Measurements from ENCODE around the gene ADAMTSL3.

ADAMTSL3 gene

GRCh38 chr15:83694015-83694414 is 40.1 kb downstream of the ADAMTSL3 start:
- TF ChIP-seq SUZ12 (IDR thresholded peaks at IDR 0.05; ENCODE audit: extremely low read depth, insufficient read depth, insufficient read length) (no peak), ZNF274 (IDR thresholded peaks at IDR 0.05; ENCODE audit: low read depth, low read length) (no peak), YY1 (IDR thresholded peaks at IDR 0.05; ENCODE audit: insufficient read depth, insufficient read length) (no peak)
- Histone ChIP-seq H3K9me3 (ENCODE audit: insufficient read depth, low read length) (no peaks in the 10 kb centered on the region), H3K36me3 (ENCODE audit: insufficient read depth, insufficient read length, low read length) (no peaks in the 10 kb centered on the region), H3K4me1 (ENCODE audit: insufficient read depth, insufficient read length) (peaks cover 3% of the 10 kb centered on the region), H3K9ac (ENCODE audit: insufficient read length, low read depth) (no peak overlapping the region), H3K27me3 (ENCODE audit: insufficient read depth, insufficient read length) (no peaks in the 10 kb centered on the region), H3K4me3 (ENCODE audit: insufficient read length, low read depth) (no peak overlapping the region)
- peak; percentile 55 for DNase-seq (ENCODE audit: low read depth, low spot score)

GRCh38 chr15:83694536-83694935 is 40.6 kb downstream of the ADAMTSL3 start:
- no peak overlapping the region for H3K9ac ChIP-seq (ENCODE audit: insufficient read length, low read depth)
- TF ChIP-seq SUZ12 (IDR thresholded peaks at IDR 0.05; ENCODE audit: extremely low read depth, insufficient read depth, insufficient read length) (no peak), YY1 (IDR thresholded peaks at IDR 0.05; ENCODE audit: insufficient read depth, insufficient read length) (no peak)

GRCh38 chr15:83695246-83695645 is 41.3 kb downstream of the ADAMTSL3 start:
- no peak for TF ChIP-seq YY1 (IDR thresholded peaks at IDR 0.05; ENCODE audit: insufficient read depth, insufficient read length)
- no peak for TF ChIP-seq SUZ12 (IDR thresholded peaks at IDR 0.05; ENCODE audit: extremely low read depth, insufficient read depth, insufficient read length)
- no peak for TF ChIP-seq ZNF274 (IDR thresholded peaks at IDR 0.05; ENCODE audit: low read depth, low read length)
- H3K9ac ChIP-seq (ENCODE audit: insufficient read length, low read depth), result no peak overlapping the region
- H3K27me3 ChIP-seq (ENCODE audit: insufficient read depth, insufficient read length), result no peaks in the 10 kb centered on the region
- no peak overlapping the region for H3K4me3 ChIP-seq (ENCODE audit: insufficient read length, low read depth)
- no peaks in the 10 kb centered on the region for H3K36me3 ChIP-seq (ENCODE audit: insufficient read depth, insufficient read length, low read length)
- DNase-seq (ENCODE audit: low read depth, low spot score), result no peak
- H3K4me1 ChIP-seq (ENCODE audit: insufficient read depth, insufficient read length), result peaks cover 3% of the 10 kb centered on the region
- H3K9me3 ChIP-seq (ENCODE audit: insufficient read depth, low read length), result no peaks in the 10 kb centered on the region

More at GRCh38 chr15:83694536-83694935, 40.6 kb downstream of the ADAMTSL3 start:
- Histone ChIP-seq H3K27me3 (ENCODE audit: insufficient read depth, insufficient read length) (no peaks in the 10 kb centered on the region), H3K36me3 (ENCODE audit: insufficient read depth, insufficient read length, low read length) (no peaks in the 10 kb centered on the region), H3K4me3 (ENCODE audit: insufficient read length, low read depth) (no peak overlapping the region), H3K9me3 (ENCODE audit: insufficient read depth, low read length) (no peaks in the 10 kb centered on the region), H3K4me1 (ENCODE audit: insufficient read depth, insufficient read length) (peaks cover 3% of the 10 kb centered on the region)
- no peak for DNase-seq (ENCODE audit: low read depth, low spot score)

- no peak for DNase-seq (ENCODE audit: low read depth, low spot score)
- Histone ChIP-seq H3K9me3 (ENCODE audit: insufficient read depth, low read length) (no peaks in the 10 kb centered on the region), H3K36me3 (ENCODE audit: insufficient read depth, insufficient read length, low read length) (no peaks in the 10 kb centered on the region), H3K4me3 (ENCODE audit: insufficient read length, low read depth) (no peak overlapping the region), H3K9ac (ENCODE audit: insufficient read length, low read depth) (no peak overlapping the region), H3K4me1 (ENCODE audit: insufficient read depth, insufficient read length) (peaks cover 3% of the 10 kb centered on the region), H3K27me3 (ENCODE audit: insufficient read depth, insufficient read length) (no peaks in the 10 kb centered on the region)
- TF ChIP-seq YY1 (IDR thresholded peaks at IDR 0.05; ENCODE audit: insufficient read depth, insufficient read length) (no peak), SUZ12 (IDR thresholded peaks at IDR 0.05; ENCODE audit: extremely low read depth, insufficient read depth, insufficient read length) (no peak), ZNF274 (IDR thresholded peaks at IDR 0.05; ENCODE audit: low read depth, low read length) (no peak)
These were observed 42.0 kb downstream of the ADAMTSL3 start for GRCh38 chr15:83695901-83696425.

- TF ChIP-seq ZNF274 (IDR thresholded peaks at IDR 0.05; ENCODE audit: low read depth, low read length) (no peak), SUZ12 (IDR thresholded peaks at IDR 0.05; ENCODE audit: extremely low read depth, insufficient read depth, insufficient read length) (no peak)
- peaks cover 6% of the 10 kb centered on the region; the same call in 1 of the 2 replicates for H3K9me3 ChIP-seq (ENCODE audit: insufficient read depth, low read length)
- DNase-seq (ENCODE audit: low read depth, low spot score), result no peak
- no peaks in the 10 kb centered on the region for H3K27me3 ChIP-seq (ENCODE audit: insufficient read depth, insufficient read length)
- H3K4me1 ChIP-seq (ENCODE audit: insufficient read depth, insufficient read length), result peaks cover 3% of the 10 kb centered on the region
- no peak overlapping the region for H3K9ac ChIP-seq (ENCODE audit: insufficient read length, low read depth)
- H3K36me3 ChIP-seq (ENCODE audit: insufficient read depth, insufficient read length, low read length), result no peaks in the 10 kb centered on the region
- no peak overlapping the region for H3K4me3 ChIP-seq (ENCODE audit: insufficient read length, low read depth)
These were observed 43.8 kb downstream of the ADAMTSL3 start for GRCh38 chr15:83697716-83698115.

- DNase-seq (ENCODE audit: low read depth, low spot score), result no peak
- Histone ChIP-seq H3K9ac (ENCODE audit: insufficient read length, low read depth) (no peak overlapping the region), H3K9me3 (ENCODE audit: insufficient read depth, low read length) (peaks cover 10% of the 10 kb centered on the region; the same call in 1 of the 2 replicates), H3K4me3 (ENCODE audit: insufficient read length, low read depth) (no peak overlapping the region), H3K36me3 (ENCODE audit: insufficient read depth, insufficient read length, low read length) (no peaks in the 10 kb centered on the region), H3K27me3 (ENCODE audit: insufficient read depth, insufficient read length) (no peaks in the 10 kb centered on the region), H3K4me1 (ENCODE audit: insufficient read depth, insufficient read length) (peaks cover 3% of the 10 kb centered on the region)
- TF ChIP-seq SUZ12 (IDR thresholded peaks at IDR 0.05; ENCODE audit: extremely low read depth, insufficient read depth, insufficient read length), result no peak
- no peak for TF ChIP-seq YY1 (IDR thresholded peaks at IDR 0.05; ENCODE audit: insufficient read depth, insufficient read length)
- no peak for TF ChIP-seq ZNF274 (IDR thresholded peaks at IDR 0.05; ENCODE audit: low read depth, low read length)
These were observed 44.4 kb downstream of the ADAMTSL3 start for GRCh38 chr15:83698294-83698693.

- Histone ChIP-seq H3K4me1 (ENCODE audit: insufficient read depth, insufficient read length) (peaks cover 3% of the 10 kb centered on the region), H3K9ac (ENCODE audit: insufficient read length, low read depth) (no peak overlapping the region), H3K9me3 (ENCODE audit: insufficient read depth, low read length) (peaks cover 10% of the 10 kb centered on the region; the same call in 1 of the 2 replicates), H3K27me3 (ENCODE audit: insufficient read depth, insufficient read length) (no peaks in the 10 kb centered on the region), H3K36me3 (ENCODE audit: insufficient read depth, insufficient read length, low read length) (no peaks in the 10 kb centered on the region), H3K4me3 (ENCODE audit: insufficient read length, low read depth) (no peak overlapping the region)
- TF ChIP-seq SUZ12 (IDR thresholded peaks at IDR 0.05; ENCODE audit: extremely low read depth, insufficient read depth, insufficient read length) (no peak), ZNF274 (IDR thresholded peaks at IDR 0.05; ENCODE audit: low read depth, low read length) (no peak), YY1 (IDR thresholded peaks at IDR 0.05; ENCODE audit: insufficient read depth, insufficient read length) (no peak)
- no peak for DNase-seq (ENCODE audit: low read depth, low spot score)
These were observed 45.1 kb downstream of the ADAMTSL3 start for GRCh38 chr15:83699028-83699427.
